ENCODE measurements around the gene UGT1A9. TPM values are rescaled to one million over a fixed set of nuclear protein-coding genes. Genes with fewer than 3 reads are reported as not detected.

UGT1A9 gene
- total RNA-seq, 4 donors from 2014 or later: not detected

DNA sequence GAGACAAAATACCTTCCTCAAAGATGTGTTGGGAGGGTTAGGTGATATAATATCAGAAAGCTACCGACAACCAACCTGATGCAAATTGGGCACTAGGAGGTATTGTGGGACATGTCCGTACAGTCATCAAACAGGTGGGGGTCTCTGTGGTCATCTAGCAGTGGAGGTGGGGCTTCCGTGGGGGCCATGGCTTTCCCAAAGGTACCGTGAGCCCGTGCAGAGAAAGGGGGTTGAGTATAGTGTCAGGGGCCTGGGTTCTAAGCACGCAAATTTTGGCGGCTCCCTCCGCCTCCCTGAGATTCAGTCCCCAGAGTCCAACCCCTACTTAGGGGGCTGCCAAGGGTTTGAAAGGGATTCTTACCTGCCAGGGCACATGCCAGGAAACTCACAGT lies 150.0 kb downstream of the UGT1A9 start:
- H3K27me3 ChIP-seq: peaks cover 0 to 5% (median 0%) of the 10 kb centered on the region in 4 donors
- intact Hi-C loops (cut with DNase I): no loop called here
- TF ChIP-seq POLR2AphosphoS5 (IDR thresholded peaks at IDR 0.05): no peak
- TF ChIP-seq POLR2A (IDR thresholded peaks at IDR 0.05; ENCODE audit: low read depth): no peak
- no peak for TF ChIP-seq EP300 (IDR thresholded peaks at IDR 0.05)
- TF ChIP-seq, protein P1, sequence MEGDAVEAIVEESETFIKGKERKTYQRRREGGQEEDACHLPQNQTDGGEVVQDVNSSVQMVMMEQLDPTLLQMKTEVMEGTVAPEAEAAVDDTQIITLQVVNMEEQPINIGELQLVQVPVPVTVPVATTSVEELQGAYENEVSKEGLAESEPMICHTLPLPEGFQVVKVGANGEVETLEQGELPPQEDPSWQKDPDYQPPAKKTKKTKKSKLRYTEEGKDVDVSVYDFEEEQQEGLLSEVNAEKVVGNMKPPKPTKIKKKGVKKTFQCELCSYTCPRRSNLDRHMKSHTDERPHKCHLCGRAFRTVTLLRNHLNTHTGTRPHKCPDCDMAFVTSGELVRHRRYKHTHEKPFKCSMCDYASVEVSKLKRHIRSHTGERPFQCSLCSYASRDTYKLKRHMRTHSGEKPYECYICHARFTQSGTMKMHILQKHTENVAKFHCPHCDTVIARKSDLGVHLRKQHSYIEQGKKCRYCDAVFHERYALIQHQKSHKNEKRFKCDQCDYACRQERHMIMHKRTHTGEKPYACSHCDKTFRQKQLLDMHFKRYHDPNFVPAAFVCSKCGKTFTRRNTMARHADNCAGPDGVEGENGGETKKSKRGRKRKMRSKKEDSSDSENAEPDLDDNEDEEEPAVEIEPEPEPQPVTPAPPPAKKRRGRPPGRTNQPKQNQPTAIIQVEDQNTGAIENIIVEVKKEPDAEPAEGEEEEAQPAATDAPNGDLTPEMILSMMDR (IDR thresholded peaks at IDR 0.05): no peak
- H3K36me3 ChIP-seq: no peaks in the 10 kb centered on the region
- no peak overlapping the region for H3K4me3 ChIP-seq
- DNase-seq (ENCODE audit: extremely low spot score): no peak
- no peaks in the 10 kb centered on the region for H3K9me3 ChIP-seq
- no CpG with 5 or more reads among the region's 8 CpGs for WGBS
- no peaks in the 10 kb centered on the region for H3K4me1 ChIP-seq
- H3K27ac ChIP-seq (replicated peaks in 1 of 4): no peak overlapping the region

DNA sequence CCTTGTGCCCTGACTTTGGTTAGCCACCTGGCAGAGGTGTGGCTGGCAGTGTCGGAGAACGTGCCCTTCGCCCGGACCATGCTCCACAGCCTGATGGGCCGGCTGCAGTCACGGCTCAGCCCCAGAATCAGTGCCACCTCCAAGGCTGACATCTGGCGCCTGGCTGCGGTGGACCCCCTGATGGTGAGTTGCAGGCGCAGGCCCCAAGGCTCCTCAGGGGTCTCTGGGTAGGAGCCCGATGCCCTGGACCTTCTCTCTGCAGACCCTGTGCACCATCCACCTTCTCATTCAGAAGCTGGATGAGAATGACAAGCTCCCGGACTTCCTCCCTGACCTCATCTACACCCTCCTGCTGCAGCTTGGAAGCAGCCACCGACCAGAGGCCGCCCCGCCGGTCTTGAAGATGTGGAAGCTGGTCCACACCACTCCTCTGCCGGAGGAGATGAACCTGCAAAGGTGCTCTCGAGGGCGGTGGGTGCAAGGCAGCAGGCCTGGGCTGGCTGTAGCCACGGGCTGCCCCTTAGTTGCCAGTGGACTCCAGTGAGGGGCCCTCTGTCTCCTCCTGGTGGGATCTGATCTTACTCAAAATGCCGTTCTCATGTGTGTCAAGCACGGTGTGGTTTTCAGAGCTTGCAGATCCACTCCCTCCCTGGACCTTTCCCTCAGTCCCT lies 150.5 kb downstream of the UGT1A9 start:
- 85% methylated on average over 14 of the region's 21 CpGs for WGBS
- no peak for TF ChIP-seq EP300 (IDR thresholded peaks at IDR 0.05)
- TF ChIP-seq POLR2A (IDR thresholded peaks at IDR 0.05; ENCODE audit: low read depth): no peak
- TF ChIP-seq, protein P1 (IDR thresholded peaks at IDR 0.05): no peak
- no peak for TF ChIP-seq POLR2AphosphoS5 (IDR thresholded peaks at IDR 0.05)
- Histone ChIP-seq H3K36me3 (no peaks in the 10 kb centered on the region), H3K27ac (replicated peaks in 1 of 4) (no peak overlapping the region), H3K4me3 (no peak overlapping the region), H3K27me3 (peaks cover 0 to 5% (median 0%) of the 10 kb centered on the region in 4 donors), H3K4me1 (no peaks in the 10 kb centered on the region), H3K9me3 (no peaks in the 10 kb centered on the region)
- DNase-seq (ENCODE audit: extremely low spot score): no peak
- intact Hi-C loops (cut with DNase I): no loop called here

Other genes starting within 250 kb of the UGT1A9 start
- gene USP40, start 105.1 kb upstream of the UGT1A9 start, total RNA-seq: 10 to 100 TPM; 12.3 to 23.3 (median 20.1) TPM
- not detected for gene UGT1A8, start 54.3 kb upstream of the UGT1A9 start, total RNA-seq
- not detected for gene UGT1A10, start 35.5 kb upstream of the UGT1A9 start, total RNA-seq
- gene UGT1A7, start 10.0 kb downstream of the UGT1A9 start, total RNA-seq: under 1 TPM in 1 of 4 donors, not detected in 3; 0.42 TPM
- gene UGT1A6, start 21.0 kb downstream of the UGT1A9 start, total RNA-seq: not detected
- gene UGT1A5, start 41.0 kb downstream of the UGT1A9 start, total RNA-seq: not detected
- gene UGT1A4, start 46.8 kb downstream of the UGT1A9 start, total RNA-seq: not detected
- not detected for gene UGT1A3, start 57.1 kb downstream of the UGT1A9 start, total RNA-seq
- gene UGT1A1, start 88.4 kb downstream of the UGT1A9 start, total RNA-seq: not detected
- gene MROH2A, start 106.4 kb downstream of the UGT1A9 start, total RNA-seq: not detected
- under 1 TPM in 3 of 4 donors, not detected in 1; under 0.01 to 0.23 (median 0.19) TPM for gene HJURP, start 182.6 kb downstream of the UGT1A9 start, total RNA-seq
- not detected for gene TRPM8, start 245.5 kb downstream of the UGT1A9 start, total RNA-seq

Measured in esophagus muscularis mucosa (tissue), 4 donors.